HepG2 (cell line): Measurements from ENCODE around the gene KRT24. TPM values are rescaled to one million over a fixed set of nuclear protein-coding genes. Genes with fewer than 3 reads are reported as not detected.

ENCODE experiments used
- HNF4A ChIP-seq: sonication (generic); formaldehyde crosslinking; IDR thresholded peaks from 2 replicates; pipeline ENCODE4 v1.4.0; 2020; ENCODE audit warnings: missing genetic modification reagents
- MEIS1 ChIP-seq: sonication (generic); formaldehyde crosslinking; IDR thresholded peaks from 2 replicates; pipeline ENCODE4 v1.9.0; 2021; ENCODE audit warnings: mild to moderate bottlenecking, missing genetic modification reagents, moderate library complexity, borderline replicate concordance
- PAWR ChIP-seq: sonication (generic); formaldehyde crosslinking; IDR thresholded peaks from 2 replicates; pipeline ENCODE4 v1.4.0; 2020; ENCODE audit warnings: missing genetic modification reagents, mild to moderate bottlenecking, borderline replicate concordance
- ZNF383 ChIP-seq: sonication (generic); formaldehyde crosslinking; IDR thresholded peaks from 2 replicates; pipeline ENCODE4 v1.4.0; 2020; ENCODE audit warnings: missing genetic modification reagents, mild to moderate bottlenecking, borderline replicate concordance
- ZNF691 ChIP-seq: sonication (generic); formaldehyde crosslinking; IDR thresholded peaks from 2 replicates; pipeline ENCODE4 v1.4.0; 2020; ENCODE audit warnings: missing genetic modification reagents, low read depth, mild to moderate bottlenecking, borderline replicate concordance
- ZNF740 ChIP-seq: sonication (generic); formaldehyde crosslinking; IDR thresholded peaks from 2 replicates; pipeline ENCODE4 v1.4.0; 2020; ENCODE audit warnings: missing genetic modification reagents
- polyA plus RNA-seq, 8 experiments: library from polyadenylated mRNA; depleted of rRNA in 3 of 8; stranded (reverse) in 7 of 8; unstranded in 1 of 8; fragments of >200 nt; fragmentation: Illumina TruSeq in 4 of 8; extraction: Trizol in 4 of 8; gene quantifications; 2 replicates each; pipeline versions ENCODE4 v1.2.1 to v1.2.3, GENCODE V29; 2011 to 2016; ENCODE audit warnings: low read depth in 4 of 8, missing spikeins in 1 of 8, mixed read lengths in 1 of 8; ENCODE audit not compliant: insufficient read depth in 1 of 8
- total RNA-seq, 5 experiments: library from RNA; depleted of rRNA; stranded (reverse); fragments of >200 nt; fragmentation: Illumina TruSeq; extraction: Trizol; gene quantifications; 2 replicates each; pipeline ENCODE4 v1.2.3, GENCODE V29; 2016; ENCODE audit warnings: low read depth in 1 of 5

Gene KRT24
- total and polyA plus RNA-seq, 2 of the 13 experiments (the other 11 are each of a cell fraction or from before 2014, with no cell fraction given): not detected

DNA sequence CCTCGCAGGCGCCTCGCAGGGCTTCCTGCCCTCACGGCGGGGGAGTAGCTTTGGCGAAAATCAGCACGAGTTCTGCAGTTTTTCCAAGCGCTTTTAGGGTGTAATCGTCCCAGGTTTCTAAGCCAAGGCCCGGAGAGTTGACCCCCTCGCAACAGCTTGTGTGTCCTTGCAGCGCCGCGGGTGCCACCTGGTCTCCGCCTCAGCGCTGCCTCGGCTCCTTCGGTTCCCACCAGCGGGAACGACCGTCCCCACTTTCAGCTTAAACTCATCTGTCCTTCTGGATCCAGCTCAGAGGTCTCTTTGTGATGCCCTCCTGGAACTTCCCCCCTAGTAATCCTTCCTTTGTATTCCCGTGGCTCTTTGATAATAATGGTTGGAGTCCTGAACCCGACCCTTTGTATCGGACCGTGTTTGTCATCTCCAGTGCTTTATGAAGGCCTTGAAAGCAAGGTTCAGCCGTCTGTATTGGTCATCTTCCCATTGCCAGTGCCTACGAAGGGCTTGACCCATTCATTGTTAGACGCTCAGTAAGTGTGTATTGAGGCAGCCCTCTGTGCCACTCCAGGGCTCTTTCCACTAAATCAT, 55.1 kb downstream of the KRT24 start (continued):
- TF ChIP-seq ZNF740: peak; percentile 16; the same call in 1 of the 2 replicates
- 0 out of 2 replicates have a peak, but pooled peaks have one; percentile 64 for TF ChIP-seq ZNF383 (CRISPR knock-in tag)
- no peak for TF ChIP-seq MEIS1
- TF ChIP-seq ZNF691 (CRISPR knock-in tag): peak; percentile 83; the same call in 1 of the 2 replicates
- TF ChIP-seq HNF4A: peak; percentile 2; the same call in 1 of the 2 replicates
- TF ChIP-seq PAWR: peak; percentile 59; the same call in 1 of the 2 replicates

Other genes with a start within 250 kb of the KRT24 start
- gene TNS4, start 202.1 kb downstream of the KRT24 start, total RNA-seq (2016; rRNA removed; fragmentation: Illumina TruSeq; extraction: Trizol): 0.58 TPM in 2 replicates
- gene TNS4, start 202.1 kb downstream of the KRT24 start, polyA plus RNA-seq (2011; rRNA removed): 1.7 and 2.1 TPM in 2 replicates
- gene CCR7, start 138.3 kb downstream of the KRT24 start, total RNA-seq (2016; rRNA removed; fragmentation: Illumina TruSeq; extraction: Trizol): 0.04 TPM in 1 of 2 replicates, not detected in the other
- 0.53 and 0.55 TPM in 2 replicates for gene CCR7, start 138.3 kb downstream of the KRT24 start, polyA plus RNA-seq (2011; rRNA removed)
- 127 and 168 TPM in 2 replicates for gene SMARCE1, start 55.9 kb downstream of the KRT24 start, total RNA-seq (2016; rRNA removed; fragmentation: Illumina TruSeq; extraction: Trizol)
- gene SMARCE1, start 55.9 kb downstream of the KRT24 start, polyA plus RNA-seq (2011; rRNA removed): 34.6 and 43.5 TPM in 2 replicates
- gene KRT222, start 38.6 kb downstream of the KRT24 start, total RNA-seq (2016; rRNA removed; fragmentation: Illumina TruSeq; extraction: Trizol): not detected in 2 replicates
- gene KRT222, start 38.6 kb downstream of the KRT24 start, polyA plus RNA-seq (2011; rRNA removed): not detected in 2 replicates
- gene KRT25, start 51.6 kb upstream of the KRT24 start, total RNA-seq (2016; rRNA removed; fragmentation: Illumina TruSeq; extraction: Trizol): not detected in 2 replicates
- not detected in 2 replicates for gene KRT25, start 51.6 kb upstream of the KRT24 start, polyA plus RNA-seq (2011; rRNA removed)
- gene KRT26, start 68.4 kb upstream of the KRT24 start, total RNA-seq (2016; rRNA removed; fragmentation: Illumina TruSeq; extraction: Trizol): not detected in 2 replicates
- not detected in 2 replicates for gene KRT26, start 68.4 kb upstream of the KRT24 start, polyA plus RNA-seq (2011; rRNA removed)
- not detected in 2 replicates for gene KRT27, start 78.8 kb upstream of the KRT24 start, total RNA-seq (2016; rRNA removed; fragmentation: Illumina TruSeq; extraction: Trizol)
- gene KRT27, start 78.8 kb upstream of the KRT24 start, polyA plus RNA-seq (2011; rRNA removed): not detected in 2 replicates
- gene KRT28, start 96.2 kb upstream of the KRT24 start, total RNA-seq (2016; rRNA removed; fragmentation: Illumina TruSeq; extraction: Trizol): not detected in 2 replicates
- gene KRT28, start 96.2 kb upstream of the KRT24 start, polyA plus RNA-seq (2011; rRNA removed): not detected in 2 replicates
- gene KRT10, start 118.9 kb upstream of the KRT24 start, total RNA-seq (2016; rRNA removed; fragmentation: Illumina TruSeq; extraction: Trizol): 25.1 and 25.7 TPM in 2 replicates
- gene KRT10, start 118.9 kb upstream of the KRT24 start, polyA plus RNA-seq (2011; rRNA removed): 23.0 and 27.5 TPM in 2 replicates
- gene KRT12, start 163.5 kb upstream of the KRT24 start, total RNA-seq (2016; rRNA removed; fragmentation: Illumina TruSeq; extraction: Trizol): 0.07 TPM in 1 of 2 replicates, not detected in the other
- gene KRT12, start 163.5 kb upstream of the KRT24 start, polyA plus RNA-seq (2011; rRNA removed): 0.09 and 0.31 TPM in 2 replicates
- 0.13 and 0.14 TPM in 2 replicates for gene KRT20, start 181.5 kb upstream of the KRT24 start, total RNA-seq (2016; rRNA removed; fragmentation: Illumina TruSeq; extraction: Trizol)
- 0.20 and 1.0 TPM in 2 replicates for gene KRT20, start 181.5 kb upstream of the KRT24 start, polyA plus RNA-seq (2011; rRNA removed)
- 24.7 and 32.9 TPM in 2 replicates for gene KRT23, start 233.9 kb upstream of the KRT24 start, total RNA-seq (2016; rRNA removed; fragmentation: Illumina TruSeq; extraction: Trizol)
- 48.4 and 51.1 TPM in 2 replicates for gene KRT23, start 233.9 kb upstream of the KRT24 start, polyA plus RNA-seq (2011; rRNA removed)